SK-N-SH (cell line): Measurements from ENCODE around the gene TSPAN14. TPM values are rescaled to one million over a fixed set of nuclear protein-coding genes. Genes with fewer than 3 reads are reported as not detected.

ENCODE experiments used
- CTCF ChIA-PET: fragments of 300-600, 350-600 bp; formaldehyde crosslinking; extraction: SDS; loops from one replicate; lab custom pipeline; 2021; lab: Yijun Ruan, JAX
- POLR2A ChIA-PET: fragments of 350-600 bp; sonication (Branson Sonifier 250); formaldehyde crosslinking; extraction: SDS; loops from one replicate; lab custom pipeline; 2020; ENCODE audit warnings: antibody characterized with exemption, inconsistent platforms; lab: Yijun Ruan, JAX
- DNase-seq: peaks from one replicate; pipeline ENCODE4 v3.0.0; 2012
- H2AFZ ChIP-seq: fragments of 200-600 bp; sonication (generic); 2 replicates; pipeline ENCODE4 v1.8.1; 2016; ENCODE audit warnings: antibody characterized with exemption, mild to moderate bottlenecking, low read depth
- H3F3A ChIP-seq: fragments of 200-600 bp; sonication (generic); replicated peaks from 2 replicates; pipeline ENCODE3; 2016; ENCODE audit warnings: antibody characterized with exemption, mild to moderate bottlenecking; ENCODE audit not compliant: insufficient read depth
- H3K27ac ChIP-seq, 2 experiments: fragments of 200-500 bp in 1 of 2; fragments of 200-600 bp in 1 of 2; sonication (Bioruptor generic) in 1 of 2; sonication (generic), shearing (Covaris generic) in 1 of 2; 2 replicates each; pipeline versions ENCODE4 v1.5.1 to v1.6.1; 2014 to 2016; ENCODE audit warnings: low read depth in 2 of 2, inconsistent platforms in 1 of 2, low read length in 1 of 2, mild to moderate bottlenecking in 1 of 2, mixed read lengths in 1 of 2
- H3K27me3 ChIP-seq: fragments of 200-600 bp; sonication (generic), shearing (Covaris generic); 2 replicates; pipeline ENCODE4 v1.6.1; 2016; ENCODE audit warnings: mixed run types; ENCODE audit not compliant: insufficient read depth
- H3K36me3 ChIP-seq, 2 experiments: fragments of 200-500 bp in 1 of 2; fragments of 200-600 bp in 1 of 2; sonication (Bioruptor generic) in 1 of 2; sonication (generic) in 1 of 2; replicated peaks in 1 of 2; 2 replicates each; pipeline versions ENCODE3 to v1.5.1; 2014 to 2016; ENCODE audit warnings: low read length in 1 of 2, mild to moderate bottlenecking in 1 of 2; ENCODE audit not compliant: insufficient read depth in 2 of 2, control insufficient read depth in 1 of 2
- H3K4me1 ChIP-seq, 2 experiments: fragments of 200-500 bp in 1 of 2; fragments of 200-600 bp in 1 of 2; sonication (Bioruptor generic) in 1 of 2; sonication (generic), shearing (Covaris generic) in 1 of 2; 2 replicates each; pipeline versions ENCODE4 v1.5.1 to v1.6.1; 2014 to 2016; ENCODE audit warnings: low read depth in 1 of 2, low read length in 1 of 2, mixed run types in 1 of 2; ENCODE audit not compliant: insufficient read depth in 2 of 2, control insufficient read depth in 1 of 2
- H3K4me2 ChIP-seq: fragments of 200-600 bp; sonication (generic), shearing (Covaris generic); 2 replicates; pipeline ENCODE4 v1.6.1; 2017; ENCODE audit warnings: mixed run types
- H3K4me3 ChIP-seq, 2 experiments: fragments of 200-500 bp in 1 of 2; fragments of 200-600 bp in 1 of 2; sonication (Bioruptor generic) in 1 of 2; sonication (generic), shearing (Covaris generic) in 1 of 2; 2 replicates each; pipeline versions ENCODE4 v1.5.1 to v1.8.1; 2014 to 2016; ENCODE audit warnings: low read depth in 2 of 2, inconsistent platforms in 1 of 2, low read length in 1 of 2, mild to moderate bottlenecking in 1 of 2, mixed read lengths in 1 of 2, moderate library complexity in 1 of 2
- H3K79me2 ChIP-seq: fragments of 200-600 bp; sonication (generic); 2 replicates; pipeline ENCODE4 v1.8.1; 2017; ENCODE audit warnings: mild to moderate bottlenecking; ENCODE audit not compliant: insufficient read depth
- H3K9ac ChIP-seq: fragments of 200-600 bp; sonication (generic); 2 replicates; pipeline ENCODE4 v1.6.1; 2017; ENCODE audit warnings: mixed run types
- H3K9me2 ChIP-seq: fragments of 200-600 bp; sonication (generic); 2 replicates; pipeline ENCODE4 v1.6.1; 2017; ENCODE audit warnings: mixed run types
- H3K9me3 ChIP-seq: fragments of 200-600 bp; sonication (generic); 2 replicates; pipeline ENCODE4 v1.6.1; 2017; ENCODE audit warnings: mixed run types, mild to moderate bottlenecking, moderate library complexity
- H4K20me1 ChIP-seq: fragments of 200-600 bp; sonication (generic); 2 replicates; pipeline ENCODE4 v1.6.1; 2017; ENCODE audit warnings: mild to moderate bottlenecking, mixed run types; ENCODE audit not compliant: insufficient read depth
- FOXJ3 ChIP-seq: sonication (generic); formaldehyde crosslinking; IDR thresholded peaks from 2 replicates; pipeline ENCODE4 v1.5.1; 2020; ENCODE audit warnings: mild to moderate bottlenecking, missing genetic modification reagents
- GATA2 ChIP-seq: sonication (generic); formaldehyde crosslinking; IDR thresholded peaks from 2 replicates; pipeline ENCODE4 v1.5.0; 2020; ENCODE audit warnings: mild to moderate bottlenecking, missing genetic modification reagents
- MXI1 ChIP-seq: IDR thresholded peaks from 2 replicates; pipeline ENCODE4 v1.6.1; 2012; ENCODE audit warnings: mild to moderate bottlenecking, low read depth, low read length, improper control_type of control experiment
- RAD21 ChIP-seq: IDR thresholded peaks from 2 replicates; pipeline ENCODE4 v1.6.1; 2012; ENCODE audit warnings: mild to moderate bottlenecking, low read length
- RCOR1 ChIP-seq: fragments of 150-350 bp; IDR thresholded peaks from 2 replicates; pipeline ENCODE4 v1.6.1; 2017; ENCODE audit warnings: antibody characterized with exemption, low read length
- TCF12 ChIP-seq: IDR thresholded peaks from 2 replicates; pipeline ENCODE4 v1.4.0; 2012
- YY1 ChIP-seq: IDR thresholded peaks from 2 replicates; pipeline ENCODE4 v1.4.0; 2012; ENCODE audit warnings: low read depth, mild to moderate bottlenecking
- WGBS: methylation state at CpG from one replicate; pipeline ENCODE4 v1.1.6; 2017; ENCODE audit warnings: low lambda C conversion rate; 5-methylcytosine and 5-hydroxymethylcytosine counted together
- polyA plus RNA-seq, 3 experiments: library from polyadenylated mRNA; depleted of rRNA; stranded (reverse); fragments of >200 nt; gene quantifications; 2 replicates each; pipeline ENCODE4 v1.2.3, GENCODE V29; 2012
- TF ChIP-seq, protein P1 (sequence below): IDR thresholded peaks from 2 replicates; pipeline ENCODE4; 2012
- TF ChIP-seq, protein P2 (sequence below): fragments of 150-350 bp; IDR thresholded peaks from 2 replicates; pipeline ENCODE4 v1.6.1; 2017; ENCODE audit warnings: antibody characterized with exemption, low read length, low read depth, borderline replicate concordance

TSPAN14 gene
- polyA plus RNA-seq, 1 of the 3 experiments (the other 2 are of a cell fraction), result 78.1 TPM

- Histone ChIP-seq H3K27me3 (no peaks in the 10 kb centered on the region), H3K9me3 (no peaks in the 10 kb centered on the region), H3F3A (peaks cover 9% of the 10 kb centered on the region), H2AFZ (no peak overlapping the region; the same call in 1 of the 2 replicates), H3K36me3 (no peaks in the 10 kb centered on the region), H3K9ac (peak overlapping the region; percentile 32; the same call in 1 of the 2 replicates), H3K4me3 (peak overlapping the region in 1 of 2 experiments; percentile 17; a peak in 2 of 4 replicates), H3K27ac (peak overlapping the region; percentile 62 to 92), H4K20me1 (peaks cover 86% of the 10 kb centered on the region), H3K4me1 (peaks cover 69 to 70% of the 10 kb centered on the region in 2 experiments), H3K9me2 (no peaks in the 10 kb centered on the region), H3K4me2 (peak overlapping the region; percentile 67), H3K79me2 (peaks cover 93% of the 10 kb centered on the region)
- DNase-seq, result peak; percentile 66
- CTCF ChIA-PET, result interaction anchor here (1.2 to 35.3 kb wide), 5 partner anchors 15 to 214 kb away, joined by 3 to 602 read pairs (median 4); no protein-coding TSS in a partner anchor
- TF ChIP-seq RCOR1 (no peak), RAD21 (no peak), YY1 (0 out of 2 replicates have a peak, but pooled peaks have one; percentile 43), FOXJ3 (no peak), GATA2 (CRISPR knock-in tag) (peak; percentile 36; the same call in 1 of the 2 replicates), TCF12 (peak; percentile 71)
- TF ChIP-seq, protein P1, sequence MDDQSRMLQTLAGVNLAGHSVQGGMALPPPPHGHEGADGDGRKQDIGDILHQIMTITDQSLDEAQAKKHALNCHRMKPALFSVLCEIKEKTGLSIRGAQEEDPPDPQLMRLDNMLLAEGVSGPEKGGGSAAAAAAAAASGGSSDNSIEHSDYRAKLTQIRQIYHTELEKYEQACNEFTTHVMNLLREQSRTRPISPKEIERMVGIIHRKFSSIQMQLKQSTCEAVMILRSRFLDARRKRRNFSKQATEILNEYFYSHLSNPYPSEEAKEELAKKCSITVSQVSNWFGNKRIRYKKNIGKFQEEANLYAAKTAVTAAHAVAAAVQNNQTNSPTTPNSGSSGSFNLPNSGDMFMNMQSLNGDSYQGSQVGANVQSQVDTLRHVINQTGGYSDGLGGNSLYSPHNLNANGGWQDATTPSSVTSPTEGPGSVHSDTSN, result peak; percentile 73
- WGBS, result 32% methylated on average over 6 of the region's 6 CpGs
- POLR2A ChIA-PET, result interaction anchor here (1.2 kb wide), 1 partner anchor 51 kb away, joined by 4 read pairs; the partner anchor contains the start of gene PRXL2A
These were observed 4.5 kb downstream of the TSPAN14 start for GRCh38 chr10:80458638-80459037.

GRCh38 chr10:80459047-80459865 is 5.1 kb downstream of the TSPAN14 start:
- TF ChIP-seq, protein P2, sequence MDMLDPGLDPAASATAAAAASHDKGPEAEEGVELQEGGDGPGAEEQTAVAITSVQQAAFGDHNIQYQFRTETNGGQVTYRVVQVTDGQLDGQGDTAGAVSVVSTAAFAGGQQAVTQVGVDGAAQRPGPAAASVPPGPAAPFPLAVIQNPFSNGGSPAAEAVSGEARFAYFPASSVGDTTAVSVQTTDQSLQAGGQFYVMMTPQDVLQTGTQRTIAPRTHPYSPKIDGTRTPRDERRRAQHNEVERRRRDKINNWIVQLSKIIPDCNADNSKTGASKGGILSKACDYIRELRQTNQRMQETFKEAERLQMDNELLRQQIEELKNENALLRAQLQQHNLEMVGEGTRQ, result no peak
- TF ChIP-seq RAD21, result peak; percentile 13; the same call in 1 of the 2 replicates
- TF ChIP-seq MXI1, result 0 out of 2 replicates have a peak, but pooled peaks have one; percentile 58
- ChIA-PET POLR2A (interaction anchor here (1.2 kb wide), 1 partner anchor 51 kb away, joined by 4 read pairs; the partner anchor contains the start of gene PRXL2A), CTCF (interaction anchor here (1.2 to 35.3 kb wide), 7 partner anchors 15 to 214 kb away, joined by 3 to 602 read pairs (median 3); no protein-coding TSS in a partner anchor)
- peaks cover 8% of the 10 kb centered on the region for H3F3A ChIP-seq
- H3K27me3 ChIP-seq, result no peaks in the 10 kb centered on the region
- 73% methylated on average over 6 of the region's 9 CpGs for WGBS
- no peak overlapping the region; the same call in 1 of the 2 replicates for H2AFZ ChIP-seq
- H3K4me2 ChIP-seq, result peak overlapping the region; percentile 67
- H3K9me2 ChIP-seq, result no peaks in the 10 kb centered on the region
- no peaks in the 10 kb centered on the region for H3K9me3 ChIP-seq
- H3K4me3 ChIP-seq, result no peak overlapping the region; a peak in 1 of 4 replicates
- peaks cover 99% of the 10 kb centered on the region for H3K79me2 ChIP-seq
- no peaks in the 10 kb centered on the region for H3K36me3 ChIP-seq
- H4K20me1 ChIP-seq, result peaks cover 92% of the 10 kb centered on the region
- H3K9ac ChIP-seq, result no peak overlapping the region
- H3K27ac ChIP-seq, result peak overlapping the region; percentile 62 to 92
- DNase-seq, result peak; percentile 78
- peaks cover 75 to 76% of the 10 kb centered on the region in 2 experiments for H3K4me1 ChIP-seq
